ENCODE measurements around the gene OTOG.

GRCh38 chr11:17517186-17517585 lies 29.9 kb upstream of the OTOG start:
- no peak for TF ChIP-seq CTCF (IDR thresholded peaks at IDR 0.05)
- no peak for TF ChIP-seq POLR2A (IDR thresholded peaks at IDR 0.05)
